GM21360 (cell line): ENCODE results near the gene VTI1A.
"Not testable (repeated sequence)": the region's sequence is repeated elsewhere in the genome, so short reads cannot be mapped to it uniquely, and the experiment has no call there.

Source experiments
- ATAC-seq: cut with Tn5 transposase; IDR thresholded peaks from one replicate; pipeline ENCODE4 v1.9.1; 2021; ENCODE audit warnings: mild to moderate bottlenecking, moderate library complexity; ENCODE audit not compliant: unreplicated experiment

Gene VTI1A

GRCh38 chr10:112585126-112585525 is 138.1 kb downstream of the VTI1A start:
- ATAC-seq = no peak

- ATAC-seq = no peak
These were observed 138.9 kb downstream of the VTI1A start for GRCh38 chr10:112585960-112586359.

- ATAC-seq = no peak
These were observed 140.7 kb downstream of the VTI1A start for GRCh38 chr10:112587729-112588128.

- no peak for ATAC-seq
These were observed 141.4 kb downstream of the VTI1A start for GRCh38 chr10:112588225-112588990.

GRCh38 chr10:112589081-112589480 is 142.1 kb downstream of the VTI1A start:
- no peak for ATAC-seq

- ATAC-seq = not testable (repeated sequence)
These were observed 143.8 kb downstream of the VTI1A start for GRCh38 chr10:112590786-112591185.

- ATAC-seq = no peak
These were observed 146.0 kb downstream of the VTI1A start for GRCh38 chr10:112593023-112593422.

GRCh38 chr10:112601214-112602090 is 154.4 kb downstream of the VTI1A start:
- no peak for ATAC-seq

GRCh38 chr10:112603062-112603461 is 156.0 kb downstream of the VTI1A start:
- no peak for ATAC-seq

- no peak for ATAC-seq
These were observed 158.0 kb downstream of the VTI1A start for GRCh38 chr10:112605063-112605462.

GRCh38 chr10:112607506-112607905 is 160.5 kb downstream of the VTI1A start:
- ATAC-seq = no peak

GRCh38 chr10:112613620-112614019 is 166.6 kb downstream of the VTI1A start:
- no peak for ATAC-seq

- ATAC-seq = no peak
These were observed 167.1 kb downstream of the VTI1A start for GRCh38 chr10:112614072-112614471.

- ATAC-seq = no peak
These were observed 167.6 kb downstream of the VTI1A start for GRCh38 chr10:112614586-112614985.

- no peak for ATAC-seq
These were observed 168.3 kb downstream of the VTI1A start for GRCh38 chr10:112615269-112615668.

GRCh38 chr10:112616647-112617046 is 169.6 kb downstream of the VTI1A start:
- no peak for ATAC-seq

GRCh38 chr10:112618814-112619213 is 171.8 kb downstream of the VTI1A start:
- ATAC-seq = no peak

- no peak for ATAC-seq
These were observed 172.5 kb downstream of the VTI1A start for GRCh38 chr10:112619556-112619955.

GRCh38 chr10:112622786-112623185 is 175.8 kb downstream of the VTI1A start:
- ATAC-seq = no peak

- no peak for ATAC-seq
These were observed 177.6 kb downstream of the VTI1A start for GRCh38 chr10:112624546-112625048.

GRCh38 chr10:112628951-112629609 is 182.1 kb downstream of the VTI1A start:
- ATAC-seq = no peak
